HG02610 (cell line): ENCODE results near the gene PNMA8C.

ENCODE experiments used
- ATAC-seq: cut with Tn5 transposase; IDR thresholded peaks from one replicate; pipeline ENCODE4 v1.9.1; 2021; ENCODE audit warnings: mild to moderate bottlenecking, moderate library complexity; ENCODE audit not compliant: unreplicated experiment

The PNMA8C gene

DNA sequence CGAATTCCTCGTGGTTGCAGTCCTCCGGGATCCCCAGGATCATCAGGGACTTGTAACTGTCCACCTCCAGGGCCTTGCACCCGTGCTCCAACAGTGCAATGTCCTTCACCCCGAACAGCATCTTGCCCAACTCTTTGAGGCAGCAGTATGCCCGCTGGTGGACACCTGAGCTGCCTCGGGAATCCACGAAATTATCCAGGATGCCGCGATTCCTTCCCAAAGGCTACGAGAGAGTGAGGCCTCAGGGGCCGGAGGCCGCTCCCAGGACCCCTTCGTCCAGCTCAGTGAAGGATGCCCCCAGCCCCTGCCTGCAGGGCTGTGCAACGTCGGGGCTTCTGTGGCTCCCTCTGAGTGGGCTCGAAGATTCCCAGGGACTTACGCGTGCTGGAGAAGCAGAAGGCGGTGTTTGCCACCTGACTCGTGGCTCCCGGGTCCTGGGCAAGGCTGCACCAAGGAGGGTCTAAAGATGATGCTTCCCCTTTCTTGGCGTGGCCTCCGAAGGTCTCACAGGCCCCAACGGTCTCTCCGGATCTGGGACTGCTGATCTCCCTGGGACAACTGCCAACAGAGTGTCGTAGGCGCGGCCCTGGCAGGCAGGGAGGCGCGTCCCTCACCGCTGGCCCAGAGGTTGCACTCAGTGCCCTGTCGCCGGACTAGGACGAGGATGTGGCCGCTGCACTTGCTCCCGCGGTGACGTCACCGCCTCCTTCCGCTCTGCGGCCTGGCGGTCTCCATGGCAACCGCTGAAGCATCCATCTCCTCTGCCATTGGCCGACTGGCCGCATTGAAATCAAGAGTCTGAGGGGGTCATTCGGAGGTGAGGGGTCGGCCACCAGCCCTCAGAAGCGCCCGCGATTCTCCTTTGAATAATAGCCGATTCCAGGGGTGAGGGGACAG, at the start of gene PNMA8C:
Gene PNMA8C (minus strand): TSS at position 698 of the 897 bp plus-strand sequence. CDS start 577 bp downstream, at position 121.
- ATAC-seq, result no peak

DNA sequence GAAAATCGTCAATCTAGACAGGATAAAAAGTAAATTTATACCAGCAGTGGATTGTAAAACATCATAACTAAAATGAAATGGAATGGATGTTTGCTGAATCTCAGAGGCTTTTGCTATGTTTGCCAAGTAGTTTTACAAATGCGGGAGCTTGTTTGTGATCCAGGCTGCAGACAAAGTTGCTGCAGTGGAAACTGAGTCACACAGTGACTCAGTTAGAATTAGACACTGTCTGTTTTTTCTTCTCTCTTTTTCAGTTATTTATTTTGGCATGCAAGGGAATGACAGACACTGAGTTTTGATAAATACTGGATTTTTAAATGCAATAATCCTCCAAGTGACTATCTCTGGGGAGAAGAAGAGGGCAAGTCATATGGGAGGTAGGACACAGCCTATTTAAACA, 47.2 kb upstream of the PNMA8C start:
- no peak for ATAC-seq

DNA sequence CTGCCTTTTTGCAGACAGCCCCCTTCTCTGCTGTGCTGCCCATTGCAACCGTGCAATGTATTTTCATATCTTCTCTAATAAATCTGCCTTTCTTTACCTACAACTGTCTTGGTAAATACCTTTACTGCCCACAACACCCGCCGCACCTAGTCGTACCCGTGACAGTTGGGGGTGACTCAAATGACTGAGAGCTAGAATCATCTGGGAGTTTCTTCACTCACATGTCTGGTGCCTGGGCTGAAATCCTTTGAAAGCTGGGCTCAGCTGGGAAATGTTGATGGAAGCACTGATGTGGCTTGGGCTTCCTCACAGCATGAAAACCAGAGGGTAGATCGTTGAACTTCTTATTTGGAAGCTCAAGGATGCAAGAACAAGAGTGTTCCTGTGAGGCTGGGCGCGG, 45.5 kb upstream of the PNMA8C start:
- no peak for ATAC-seq

DNA sequence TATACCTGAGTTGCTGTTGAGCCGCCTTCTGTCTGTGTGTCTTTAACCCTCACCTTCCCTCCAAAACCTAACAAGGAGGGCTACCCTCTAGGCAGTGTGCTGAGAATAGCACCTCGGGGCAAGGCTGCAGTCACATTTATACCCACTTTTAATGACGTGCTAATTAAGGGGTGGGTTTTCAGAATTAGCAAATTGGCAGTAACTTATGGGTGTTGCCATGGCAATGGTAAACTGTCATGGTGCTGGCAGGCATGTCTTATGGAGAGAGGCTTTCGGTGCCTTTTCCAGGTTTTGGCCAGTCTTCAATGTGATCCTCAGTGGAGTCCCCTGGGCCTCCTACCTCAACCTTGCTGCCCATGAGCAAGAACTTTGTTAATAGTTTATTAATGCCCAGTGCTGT, 43.9 kb upstream of the PNMA8C start:
- ATAC-seq, result no peak

DNA sequence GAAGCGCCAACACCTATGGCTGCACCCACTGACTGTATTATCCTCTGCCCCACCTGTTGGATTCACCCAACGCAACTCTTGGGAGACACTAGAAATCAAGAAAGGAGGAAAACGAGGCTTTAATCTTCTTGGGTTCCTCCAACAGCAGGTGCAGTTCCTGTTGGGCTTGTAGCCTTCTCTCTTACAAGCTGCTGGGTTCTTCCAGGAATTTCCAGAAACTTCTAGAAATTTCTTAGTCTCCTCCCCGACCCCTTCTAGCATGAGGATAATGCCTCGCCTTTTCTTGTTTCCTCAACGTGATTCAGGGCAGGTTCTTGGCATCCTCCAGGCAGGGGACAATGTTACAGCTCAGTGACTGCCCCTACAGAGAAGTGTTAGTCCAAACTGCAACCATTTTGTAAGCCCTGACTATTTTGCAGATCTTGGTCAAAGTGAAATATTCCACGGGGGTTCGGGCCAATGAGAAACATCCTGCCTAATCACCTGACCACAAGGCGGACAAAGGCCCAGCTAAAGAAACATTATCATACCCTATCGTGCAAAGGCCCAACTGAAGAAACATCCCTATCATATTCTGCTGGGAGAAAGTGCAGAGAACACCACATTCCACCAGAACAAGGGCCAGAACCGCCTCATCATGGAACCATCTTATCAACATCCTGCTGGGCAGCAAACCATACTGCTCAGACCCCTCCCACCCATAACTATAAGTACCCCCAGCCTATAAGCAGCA, 43.2 kb upstream of the PNMA8C start:
- no peak for ATAC-seq

DNA sequence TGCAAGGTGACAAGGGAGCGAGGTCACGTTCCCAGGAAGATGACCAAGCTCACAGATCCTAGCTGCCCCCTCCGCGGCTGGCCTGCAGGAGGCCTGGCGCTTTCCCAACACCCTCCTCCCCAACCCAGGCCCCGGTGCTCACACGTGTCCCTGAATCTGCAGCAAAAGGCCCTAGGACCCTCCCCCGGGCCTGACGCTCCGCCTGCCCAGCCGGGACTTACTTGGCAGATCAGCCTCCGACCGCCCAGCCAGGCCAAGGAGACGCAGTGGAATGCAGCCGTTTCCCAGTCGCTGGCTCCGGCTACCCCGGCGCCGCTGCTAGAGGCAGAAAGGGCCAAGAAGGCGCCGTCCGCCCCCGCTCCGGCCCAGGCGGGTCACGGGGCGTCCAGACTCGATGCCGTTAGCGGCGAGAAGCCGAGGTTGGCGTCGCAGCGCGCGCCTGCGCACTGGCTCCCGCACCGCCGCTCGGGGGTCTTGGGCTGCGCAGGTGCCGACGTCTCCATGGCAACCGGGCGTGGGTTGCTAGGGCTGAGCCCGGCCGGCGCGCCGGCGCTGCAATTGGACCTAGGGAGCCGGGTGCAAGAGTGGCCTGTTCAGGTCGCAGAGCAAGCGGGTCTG, 42.5 kb upstream of the PNMA8C start, which contains the start of gene PNMA8A:
Gene PNMA8A (minus strand): TSS at position 448 of the 618 bp plus-strand sequence. CDS start 528 bp downstream, outside the sequence.
- no peak for ATAC-seq

DNA sequence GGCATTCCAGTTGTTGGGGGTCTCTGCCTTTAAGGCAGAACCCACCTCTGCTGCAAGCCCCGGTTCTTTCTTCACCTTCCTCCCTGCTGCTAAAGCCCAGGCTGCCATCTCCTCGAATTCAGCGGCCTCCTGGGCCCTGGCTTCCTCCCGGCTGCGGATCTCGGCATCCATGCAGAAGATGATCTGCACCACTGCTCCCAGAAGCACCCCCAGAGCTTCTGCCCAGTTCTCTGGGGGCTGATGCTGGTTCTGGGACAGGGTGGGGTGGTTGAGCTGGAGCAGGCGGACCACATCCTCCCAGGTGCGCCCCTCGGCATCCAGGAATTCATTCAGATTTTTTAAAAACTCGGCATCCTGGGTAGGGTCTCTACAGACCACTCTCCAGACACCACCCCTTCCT, 41.6 kb upstream of the PNMA8C start:
- ATAC-seq, result no peak

DNA sequence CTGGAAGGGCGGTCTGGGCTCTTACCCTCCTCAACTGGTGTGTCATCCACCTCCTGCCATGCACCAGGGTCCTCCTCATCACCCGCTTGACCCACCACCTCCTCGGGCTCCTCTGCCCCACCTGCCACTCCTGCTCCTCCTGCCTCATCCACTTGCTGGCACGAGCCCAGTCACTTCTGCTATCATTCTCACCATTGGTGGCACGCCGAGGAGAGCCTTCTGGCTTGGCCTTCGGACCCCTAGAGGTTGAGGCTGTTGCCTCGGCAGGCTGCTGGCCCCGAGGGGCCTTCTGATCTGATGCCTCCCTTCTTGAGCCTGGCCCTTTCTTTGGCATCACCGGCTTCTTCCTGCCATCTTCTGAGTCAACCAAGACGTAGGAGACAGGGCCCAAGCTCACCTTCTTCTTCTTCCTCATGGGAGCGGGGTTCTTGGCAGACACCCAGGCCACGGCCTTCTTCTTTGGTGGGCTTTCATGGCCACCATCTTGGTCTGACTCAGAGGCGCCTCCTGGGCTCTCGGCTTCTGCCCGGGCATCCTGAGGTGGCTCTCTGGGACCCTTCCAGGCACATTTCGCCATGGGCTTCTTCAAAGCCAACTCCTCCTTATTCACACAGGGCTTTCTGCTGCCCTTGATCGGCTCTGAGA, 40.9 kb upstream of the PNMA8C start:
- ATAC-seq, result no peak

DNA sequence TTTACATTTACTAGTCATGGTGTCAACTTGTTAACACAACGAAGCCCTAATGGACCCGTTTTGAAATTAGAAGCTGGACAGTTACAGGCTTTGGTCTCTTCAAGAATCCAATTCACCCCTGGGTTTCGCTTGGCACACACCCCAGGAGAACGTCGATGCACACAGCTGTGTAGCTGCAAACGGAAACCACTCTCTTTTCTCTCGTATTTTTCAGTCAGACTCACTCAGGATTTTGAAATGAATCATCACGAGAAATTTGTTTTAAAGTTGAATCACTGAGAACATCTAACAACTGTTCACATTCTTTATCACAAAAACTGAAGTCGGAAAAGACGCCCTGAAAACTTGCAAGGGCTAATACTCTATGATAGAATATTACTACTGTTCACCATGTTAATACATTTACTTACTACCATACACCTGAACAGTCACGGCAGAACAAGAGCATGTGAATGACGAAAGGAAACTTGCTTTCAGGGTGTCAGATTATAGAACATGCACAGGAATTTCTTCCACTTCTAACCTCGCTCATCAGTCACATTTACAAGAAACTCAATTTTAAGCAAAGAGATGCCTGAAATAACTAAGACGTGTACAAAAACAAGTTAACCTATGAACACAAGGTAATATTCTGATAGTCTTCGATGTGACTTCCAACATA, 37.9 kb upstream of the PNMA8C start:
- ATAC-seq, result no peak

DNA sequence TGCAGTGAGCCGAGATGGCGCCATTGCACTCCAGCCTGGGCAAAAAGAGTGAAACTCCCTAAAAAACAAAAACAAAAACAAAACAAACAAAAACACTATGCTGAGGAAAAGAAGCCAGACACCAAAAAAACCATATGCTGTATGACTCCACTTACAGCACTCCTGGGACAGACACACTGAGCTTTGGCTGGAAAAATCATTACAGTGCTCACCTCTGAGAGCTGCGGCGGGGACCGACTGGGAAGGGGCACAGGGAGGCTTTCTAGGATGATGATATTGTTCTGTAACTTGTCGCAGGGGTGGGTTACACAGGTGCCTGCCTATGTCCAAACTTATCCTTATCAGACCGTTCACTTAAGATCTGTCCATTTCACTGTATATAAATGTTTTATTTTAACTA, 34.8 kb upstream of the PNMA8C start:
- no peak for ATAC-seq

DNA sequence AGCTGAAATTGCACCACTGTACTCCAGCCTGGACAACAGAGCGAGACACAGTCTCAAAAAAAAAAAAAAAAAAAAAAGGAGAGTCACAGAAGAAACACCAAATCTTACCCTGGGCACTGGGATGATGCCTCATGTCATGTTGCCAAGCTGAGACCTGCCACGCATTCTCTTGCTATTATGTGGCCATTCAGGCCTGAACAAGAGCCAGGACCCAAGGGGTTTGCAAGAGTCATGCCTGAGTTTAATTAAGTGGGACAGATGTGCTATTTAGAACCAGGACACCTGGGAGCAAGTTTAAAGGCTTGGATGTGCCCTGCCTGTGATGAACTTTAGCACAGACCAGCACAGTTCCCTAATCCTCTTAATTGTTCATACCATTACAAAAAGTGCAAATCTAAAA, 32.8 kb upstream of the PNMA8C start:
- ATAC-seq, result no peak

DNA sequence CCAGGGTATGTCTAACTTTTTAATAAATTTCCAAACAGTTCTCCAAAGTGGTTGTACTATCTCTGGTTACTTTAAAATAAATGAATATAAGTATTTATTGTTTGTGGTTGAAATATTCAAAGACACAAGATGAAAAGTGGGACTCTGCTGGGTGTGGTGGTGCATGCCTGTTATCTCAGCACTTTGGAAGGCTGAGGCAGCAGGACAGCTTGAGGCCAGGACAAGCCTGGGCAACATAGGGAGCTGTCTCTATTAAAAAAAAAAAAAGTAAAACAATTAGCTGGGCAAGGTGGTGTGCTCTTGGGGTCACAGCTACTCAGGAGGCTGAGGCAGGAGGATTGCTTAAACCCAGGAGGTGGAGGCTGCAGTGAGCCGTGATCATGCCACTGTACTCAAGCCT, 32.2 kb upstream of the PNMA8C start:
- no peak for ATAC-seq

DNA sequence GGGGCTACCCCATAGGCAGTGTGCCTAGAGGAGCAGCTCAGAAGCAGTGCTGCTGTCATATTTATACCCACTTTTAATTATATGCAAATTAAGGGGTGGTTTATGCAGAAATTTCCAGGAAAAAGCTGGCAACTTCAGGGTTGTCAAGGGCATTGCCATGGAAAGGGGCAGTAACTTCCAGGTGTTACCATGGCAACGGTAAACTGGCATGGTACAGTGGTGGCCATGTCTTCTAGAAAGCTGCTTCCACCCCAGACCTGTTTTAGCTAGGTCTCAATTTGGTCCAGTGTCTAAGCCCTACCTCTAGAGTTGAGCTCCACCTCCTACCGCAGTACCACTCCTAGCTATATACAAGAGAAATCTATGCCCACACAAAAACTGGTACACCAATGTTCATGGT, 31.3 kb upstream of the PNMA8C start:
- ATAC-seq, result no peak

DNA sequence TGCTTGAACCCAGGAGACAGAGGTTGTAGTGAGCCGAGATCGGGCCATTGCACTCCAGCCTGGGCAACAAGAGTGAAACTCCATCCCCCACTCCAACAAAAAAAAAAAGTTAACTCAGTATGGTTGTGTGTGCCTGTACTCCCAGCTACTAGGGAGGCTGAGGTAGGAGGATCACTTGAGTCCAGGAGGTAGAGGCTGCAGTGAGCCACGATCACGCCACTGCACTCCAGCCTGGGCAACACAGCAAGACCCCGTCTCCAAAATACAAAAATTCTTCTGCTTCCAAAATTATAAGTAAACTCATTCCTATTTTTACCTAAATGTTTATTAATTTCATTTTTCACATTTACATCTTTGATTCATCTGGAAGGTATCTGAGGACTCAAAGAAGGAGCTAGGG, 28.2 kb upstream of the PNMA8C start:
- ATAC-seq, result no peak

DNA sequence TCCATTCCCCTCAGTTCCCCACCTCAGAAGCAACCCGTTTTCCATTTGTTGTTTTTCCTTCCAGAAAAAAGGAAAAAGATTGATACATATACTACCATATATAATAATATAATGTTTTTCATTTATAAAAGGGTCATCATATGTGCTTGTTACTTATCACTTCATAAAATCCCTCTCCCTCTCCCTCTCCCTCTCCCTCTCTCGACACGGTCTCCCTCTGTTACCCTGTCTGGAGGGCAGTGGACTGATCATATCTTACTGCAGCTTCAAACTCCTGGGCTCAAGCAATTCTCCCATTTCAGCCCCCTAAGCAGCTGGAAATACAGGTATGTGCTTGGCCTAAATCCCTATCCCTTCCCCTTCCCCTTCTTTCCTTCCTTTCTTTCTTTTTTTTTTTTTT, 25.5 kb upstream of the PNMA8C start:
- no peak for ATAC-seq

DNA sequence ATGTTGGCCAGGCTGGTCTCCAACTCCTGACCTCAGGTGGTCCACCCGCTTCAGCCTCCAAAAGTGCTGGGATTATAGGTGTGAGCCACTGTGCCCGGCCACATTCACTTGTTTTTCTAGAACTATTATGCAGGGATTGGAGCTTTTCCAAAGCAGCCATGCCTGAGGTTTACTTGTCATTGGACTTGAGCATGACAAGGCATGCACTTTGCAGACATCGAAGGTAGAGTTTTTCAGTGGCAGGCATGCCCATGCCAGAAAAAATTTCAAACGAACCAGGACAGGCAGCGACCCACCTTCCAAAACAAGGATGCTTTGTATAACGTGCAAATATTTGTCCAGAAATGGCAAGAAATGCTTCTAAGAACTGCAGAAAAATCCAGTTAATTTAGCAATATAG, 24.9 kb upstream of the PNMA8C start:
- ATAC-seq, result no peak

DNA sequence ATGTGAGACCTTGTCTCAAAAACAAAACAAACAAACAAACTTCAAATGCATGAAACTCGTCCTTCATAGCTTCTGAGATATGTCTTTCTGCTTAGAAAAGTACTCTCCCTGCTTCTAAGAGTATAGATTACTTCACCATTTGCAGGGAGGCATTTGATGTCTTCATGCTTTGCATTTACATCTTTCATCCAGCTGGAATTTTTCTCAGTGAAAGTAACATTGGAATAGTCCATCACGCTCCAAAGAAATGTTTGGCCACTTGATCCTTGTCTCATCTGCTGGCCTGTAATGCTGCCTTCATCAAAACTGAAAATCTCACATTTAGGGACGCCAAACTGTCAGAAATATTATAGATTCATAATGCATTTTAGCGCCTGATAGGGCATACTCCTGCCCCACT, 23.4 kb upstream of the PNMA8C start:
- ATAC-seq, result no peak

DNA sequence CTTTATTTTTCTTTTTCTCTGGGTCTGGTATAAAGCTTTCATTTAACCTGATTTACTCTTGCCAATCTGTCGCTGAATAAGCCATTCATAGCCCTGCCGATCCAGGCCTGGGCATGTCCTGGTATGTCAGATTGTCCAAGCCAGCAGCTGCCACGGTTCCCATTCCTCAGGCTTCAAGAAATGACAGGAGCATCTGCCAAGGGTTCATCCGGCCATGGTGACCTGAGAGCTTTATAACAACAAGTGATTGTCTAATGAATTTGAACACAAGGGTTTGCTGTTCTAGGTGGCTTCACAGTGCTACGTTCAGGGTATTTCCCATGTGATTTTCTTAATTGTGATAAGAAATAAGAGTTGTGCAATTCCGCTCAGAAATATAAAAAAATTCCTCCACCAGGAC, 22.6 kb upstream of the PNMA8C start:
- no peak for ATAC-seq

DNA sequence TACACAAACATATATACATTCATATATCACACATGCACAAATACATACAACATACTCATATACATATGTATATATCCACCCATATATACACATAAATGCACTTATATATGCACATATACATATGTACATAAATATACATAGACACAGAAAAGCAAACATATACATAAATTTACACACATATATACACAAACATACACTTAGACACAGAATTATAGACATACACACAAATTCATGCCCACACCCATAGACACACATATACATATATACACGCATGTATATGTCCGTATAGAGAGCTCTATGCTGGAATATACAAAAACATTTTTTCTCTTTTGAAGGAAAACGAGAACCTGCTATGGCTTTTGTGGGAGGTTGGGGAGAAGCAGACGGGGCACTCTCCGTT, 22.0 kb upstream of the PNMA8C start:
- no peak for ATAC-seq

DNA sequence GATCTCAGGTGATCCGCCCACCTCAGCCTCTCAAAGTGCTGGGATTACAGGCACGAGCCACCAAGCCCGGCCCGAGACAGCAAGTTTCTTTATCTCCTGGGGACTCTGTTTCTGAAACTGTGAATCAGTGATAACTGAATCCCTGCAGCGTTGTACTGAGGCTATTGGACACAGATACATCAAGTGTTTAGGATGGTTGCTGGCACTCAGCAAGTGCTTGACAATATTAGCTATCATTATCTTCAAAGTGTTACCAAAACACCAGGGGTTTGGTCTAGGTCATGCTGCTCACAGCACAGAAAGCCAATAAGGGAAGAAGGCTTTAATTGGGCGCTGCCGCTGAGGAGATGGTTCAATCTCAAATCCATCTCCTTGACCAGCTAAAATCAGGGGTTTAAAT, 20.5 kb upstream of the PNMA8C start:
- ATAC-seq, result no peak

DNA sequence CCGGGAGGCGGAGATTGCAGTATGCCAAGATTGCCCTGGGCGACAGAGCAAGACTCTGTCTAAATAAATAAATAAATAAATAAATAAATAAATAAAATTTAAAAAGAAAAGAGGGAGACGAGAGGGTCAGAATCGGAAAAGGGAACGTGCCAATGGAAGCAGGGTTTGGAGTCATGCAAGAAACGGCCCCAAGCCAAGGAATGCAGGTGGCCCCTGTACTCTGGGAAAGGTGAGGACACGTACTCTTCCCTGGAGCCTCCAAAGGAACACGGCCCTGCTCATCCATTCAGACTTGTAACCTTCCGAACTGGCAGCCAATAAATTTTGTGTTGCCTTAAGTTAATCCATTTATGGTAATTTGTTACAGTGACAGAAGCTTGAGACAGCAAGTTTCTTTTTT, 19.9 kb upstream of the PNMA8C start:
- no peak for ATAC-seq
